ENCODE measurements around the gene PSMB9. TPM values are rescaled to one million over a fixed set of nuclear protein-coding genes. Genes with fewer than 3 reads are reported as not detected.

Gene PSMB9
- total and polyA plus RNA-seq, 9 of the 15 experiments (the other 6 are each of a cell fraction or from before 2014, with no cell fraction given), result 1.1 to 3.7 (median 2.4) TPM

DNA sequence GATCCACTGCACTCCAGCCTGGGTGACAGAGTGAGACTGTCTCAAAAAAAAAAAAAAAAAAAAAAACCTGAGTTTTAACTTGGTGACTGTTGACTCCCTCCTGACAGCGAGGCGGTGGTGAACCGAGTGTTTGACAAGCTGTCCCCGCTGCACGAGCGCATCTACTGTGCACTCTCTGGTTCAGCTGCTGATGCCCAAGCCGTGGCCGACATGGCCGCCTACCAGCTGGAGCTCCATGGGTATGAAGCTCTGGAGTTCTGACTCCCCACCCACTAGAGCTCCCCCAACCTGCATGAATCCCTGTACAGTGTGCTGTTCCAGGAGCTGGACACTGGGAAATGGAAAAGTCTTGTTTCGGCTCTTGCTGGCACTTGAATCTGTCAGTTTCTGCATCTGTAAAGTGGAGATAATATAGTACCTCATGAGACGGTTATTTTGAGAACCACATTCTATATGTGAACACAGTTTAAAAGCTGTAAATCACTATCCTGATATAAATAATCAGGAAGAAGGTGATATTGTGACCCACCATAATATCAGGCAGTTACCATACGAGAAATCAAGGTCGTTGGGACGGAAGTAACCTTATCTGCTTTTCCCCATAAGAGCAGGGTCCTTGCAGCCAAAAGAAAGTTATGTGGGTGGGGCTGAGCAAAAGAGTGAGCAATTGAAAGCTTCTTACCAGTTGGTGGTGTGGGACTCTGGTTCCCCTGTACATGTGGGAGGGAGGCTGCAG is 3.3 kb downstream of the PSMB9 start (continued):
- TF ChIP-seq BRCA1 (IDR thresholded peaks at IDR 0.05), result no peak
- no peak for TF ChIP-seq BRCA1 (CRISPR knock-in tag; IDR thresholded peaks at IDR 0.05)
- TF ChIP-seq, protein P1, sequence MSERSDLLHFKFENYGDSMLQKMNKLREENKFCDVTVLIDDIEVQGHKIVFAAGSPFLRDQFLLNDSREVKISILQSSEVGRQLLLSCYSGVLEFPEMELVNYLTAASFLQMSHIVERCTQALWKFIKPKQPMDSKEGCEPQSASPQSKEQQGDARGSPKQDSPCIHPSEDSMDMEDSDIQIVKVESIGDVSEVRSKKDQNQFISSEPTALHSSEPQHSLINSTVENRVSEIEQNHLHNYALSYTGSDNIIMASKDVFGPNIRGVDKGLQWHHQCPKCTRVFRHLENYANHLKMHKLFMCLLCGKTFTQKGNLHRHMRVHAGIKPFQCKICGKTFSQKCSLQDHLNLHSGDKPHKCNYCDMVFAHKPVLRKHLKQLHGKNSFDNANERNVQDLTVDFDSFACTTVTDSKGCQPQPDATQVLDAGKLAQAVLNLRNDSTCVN (CRISPR knock-in tag; IDR thresholded peaks at IDR 0.05), result no peak
- no peak for TF ChIP-seq HOXB6 (CRISPR knock-in tag; IDR thresholded peaks at IDR 0.05; ENCODE audit: borderline replicate concordance)
- TF ChIP-seq, protein P2, sequence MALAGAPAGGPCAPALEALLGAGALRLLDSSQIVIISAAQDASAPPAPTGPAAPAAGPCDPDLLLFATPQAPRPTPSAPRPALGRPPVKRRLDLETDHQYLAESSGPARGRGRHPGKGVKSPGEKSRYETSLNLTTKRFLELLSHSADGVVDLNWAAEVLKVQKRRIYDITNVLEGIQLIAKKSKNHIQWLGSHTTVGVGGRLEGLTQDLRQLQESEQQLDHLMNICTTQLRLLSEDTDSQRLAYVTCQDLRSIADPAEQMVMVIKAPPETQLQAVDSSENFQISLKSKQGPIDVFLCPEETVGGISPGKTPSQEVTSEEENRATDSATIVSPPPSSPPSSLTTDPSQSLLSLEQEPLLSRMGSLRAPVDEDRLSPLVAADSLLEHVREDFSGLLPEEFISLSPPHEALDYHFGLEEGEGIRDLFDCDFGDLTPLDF (CRISPR knock-in tag; IDR thresholded peaks at IDR 0.05), result no peak
- 0 out of 2 replicates have a peak, but pooled peaks have one; percentile 47 for TF ChIP-seq ELF4 (CRISPR knock-in tag; IDR thresholded peaks at IDR 0.05)
- no peak for TF ChIP-seq DACH1 (IDR thresholded peaks at IDR 0.05; ENCODE audit: partially characterized antibody)
- TF ChIP-seq DMBX1 (CRISPR knock-in tag; IDR thresholded peaks at IDR 0.05; ENCODE audit: borderline replicate concordance), result peak; percentile 33; the same call in 1 of the 2 replicates
- peak; percentile 30; the same call in 1 of the 2 replicates for TF ChIP-seq LEF1 (IDR thresholded peaks at IDR 0.05)
- TF ChIP-seq, protein P3, sequence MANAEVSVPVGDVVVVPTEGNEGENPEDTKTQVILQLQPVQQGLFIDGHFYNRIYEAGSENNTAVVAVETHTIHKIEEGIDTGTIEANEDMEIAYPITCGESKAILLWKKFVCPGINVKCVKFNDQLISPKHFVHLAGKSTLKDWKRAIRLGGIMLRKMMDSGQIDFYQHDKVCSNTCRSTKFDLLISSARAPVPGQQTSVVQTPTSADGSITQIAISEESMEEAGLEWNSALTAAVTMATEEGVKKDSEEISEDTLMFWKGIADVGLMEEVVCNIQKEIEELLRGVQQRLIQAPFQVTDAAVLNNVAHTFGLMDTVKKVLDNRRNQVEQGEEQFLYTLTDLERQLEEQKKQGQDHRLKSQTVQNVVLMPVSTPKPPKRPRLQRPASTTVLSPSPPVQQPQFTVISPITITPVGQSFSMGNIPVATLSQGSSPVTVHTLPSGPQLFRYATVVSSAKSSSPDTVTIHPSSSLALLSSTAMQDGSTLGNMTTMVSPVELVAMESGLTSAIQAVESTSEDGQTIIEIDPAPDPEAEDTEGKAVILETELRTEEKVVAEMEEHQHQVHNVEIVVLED (CRISPR knock-in tag; IDR thresholded peaks at IDR 0.05), result no peak
- TF ChIP-seq SOX6 (IDR thresholded peaks at IDR 0.05), result peak; percentile 76
- TF ChIP-seq ETV1 (tag; conservative IDR thresholded peaks at IDR 0.05; ENCODE audit: low read depth), result peak; percentile 88
- no peak for TF ChIP-seq C11orf30 (IDR thresholded peaks at IDR 0.05; ENCODE audit: low read depth)
- 0 out of 2 replicates have a peak, but pooled peaks have one; percentile 22 for TF ChIP-seq ZNF586 (CRISPR knock-in tag; conservative IDR thresholded peaks at IDR 0.05)
- TF ChIP-seq ZNF24 (IDR thresholded peaks at IDR 0.05), result no peak
- no peak for TF ChIP-seq DEAF1 (CRISPR knock-in tag; IDR thresholded peaks at IDR 0.05)
- TF ChIP-seq SMARCA4 (IDR thresholded peaks at IDR 0.05), result no peak; the same call in none of the 2 replicates
- no peak for TF ChIP-seq ZNF778 (CRISPR knock-in tag; IDR thresholded peaks at IDR 0.05)
- no peak for TF ChIP-seq BCLAF1 (IDR thresholded peaks at IDR 0.05; ENCODE audit: borderline replicate concordance in 1 of 2, control insufficient read depth in 1 of 2, low read depth in 2 of 2, low read length in 1 of 2)
- peak; percentile 92 for TF ChIP-seq ETV5 (CRISPR knock-in tag; IDR thresholded peaks at IDR 0.05; ENCODE audit: low read depth)

Measured in K562 (cell line).